Nephron (organoid): ENCODE data around the gene LRG1.
A peak's percentile ranks its signal among the peaks of the same experiment; 100 is the strongest.

ENCODE experiments used
- H3K27ac Mint-ChIP-seq, 3 experiments: 2 replicates each; pipeline ENCODE4 v1.8.0; 2020; ENCODE audit warnings: mixed read lengths in 3 of 3, mild to moderate bottlenecking in 2 of 3, moderate library complexity in 1 of 3
- H3K27me3 Mint-ChIP-seq: 2 replicates; pipeline ENCODE4 v1.8.0; 2021; ENCODE audit warnings: low read depth, mild to moderate bottlenecking, moderate library complexity, mixed read lengths
- H3K36me3 Mint-ChIP-seq: 2 replicates; pipeline ENCODE4 v1.8.0; 2020; ENCODE audit warnings: low read depth, mixed read lengths
- H3K4me1 Mint-ChIP-seq: 2 replicates; pipeline ENCODE4 v1.8.0; 2020; ENCODE audit warnings: mixed read lengths
- H3K4me3 Mint-ChIP-seq, 3 experiments: 2 replicates each; pipeline ENCODE4 v1.8.0; 2020; ENCODE audit warnings: mild to moderate bottlenecking in 3 of 3, mixed read lengths in 3 of 3, moderate library complexity in 2 of 3
- H3K9me3 Mint-ChIP-seq: 2 replicates; pipeline ENCODE4 v1.8.0; 2020; ENCODE audit warnings: mixed read lengths
- TF ChIP-seq, protein P1 (sequence below), 3 experiments: fragments of 200-600 bp; sonication (generic); IDR thresholded peaks; one replicate each; pipeline ENCODE4 v1.5.0; 2021; ENCODE audit warnings: antibody characterized with exemption in 3 of 3; ENCODE audit not compliant: unreplicated experiment in 3 of 3

Gene LRG1

GRCh38 chr19:4557971-4558941 is 18.4 kb upstream of the LRG1 start:
- Mint-ChIP-seq H3K4me3 (no peak overlapping the region), H3K36me3 (peaks cover 17% of the 10 kb centered on the region), H3K27me3 (peaks cover 8% of the 10 kb centered on the region), H3K4me1 (no peaks in the 10 kb centered on the region), H3K9me3 (no peaks in the 10 kb centered on the region), H3K27ac (no peak overlapping the region)
- TF ChIP-seq, protein P1, sequence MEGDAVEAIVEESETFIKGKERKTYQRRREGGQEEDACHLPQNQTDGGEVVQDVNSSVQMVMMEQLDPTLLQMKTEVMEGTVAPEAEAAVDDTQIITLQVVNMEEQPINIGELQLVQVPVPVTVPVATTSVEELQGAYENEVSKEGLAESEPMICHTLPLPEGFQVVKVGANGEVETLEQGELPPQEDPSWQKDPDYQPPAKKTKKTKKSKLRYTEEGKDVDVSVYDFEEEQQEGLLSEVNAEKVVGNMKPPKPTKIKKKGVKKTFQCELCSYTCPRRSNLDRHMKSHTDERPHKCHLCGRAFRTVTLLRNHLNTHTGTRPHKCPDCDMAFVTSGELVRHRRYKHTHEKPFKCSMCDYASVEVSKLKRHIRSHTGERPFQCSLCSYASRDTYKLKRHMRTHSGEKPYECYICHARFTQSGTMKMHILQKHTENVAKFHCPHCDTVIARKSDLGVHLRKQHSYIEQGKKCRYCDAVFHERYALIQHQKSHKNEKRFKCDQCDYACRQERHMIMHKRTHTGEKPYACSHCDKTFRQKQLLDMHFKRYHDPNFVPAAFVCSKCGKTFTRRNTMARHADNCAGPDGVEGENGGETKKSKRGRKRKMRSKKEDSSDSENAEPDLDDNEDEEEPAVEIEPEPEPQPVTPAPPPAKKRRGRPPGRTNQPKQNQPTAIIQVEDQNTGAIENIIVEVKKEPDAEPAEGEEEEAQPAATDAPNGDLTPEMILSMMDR (IDR thresholded peaks at IDR 0.05; ENCODE audit: unreplicated experiment in 3 of 3): peak; percentile 100

DNA sequence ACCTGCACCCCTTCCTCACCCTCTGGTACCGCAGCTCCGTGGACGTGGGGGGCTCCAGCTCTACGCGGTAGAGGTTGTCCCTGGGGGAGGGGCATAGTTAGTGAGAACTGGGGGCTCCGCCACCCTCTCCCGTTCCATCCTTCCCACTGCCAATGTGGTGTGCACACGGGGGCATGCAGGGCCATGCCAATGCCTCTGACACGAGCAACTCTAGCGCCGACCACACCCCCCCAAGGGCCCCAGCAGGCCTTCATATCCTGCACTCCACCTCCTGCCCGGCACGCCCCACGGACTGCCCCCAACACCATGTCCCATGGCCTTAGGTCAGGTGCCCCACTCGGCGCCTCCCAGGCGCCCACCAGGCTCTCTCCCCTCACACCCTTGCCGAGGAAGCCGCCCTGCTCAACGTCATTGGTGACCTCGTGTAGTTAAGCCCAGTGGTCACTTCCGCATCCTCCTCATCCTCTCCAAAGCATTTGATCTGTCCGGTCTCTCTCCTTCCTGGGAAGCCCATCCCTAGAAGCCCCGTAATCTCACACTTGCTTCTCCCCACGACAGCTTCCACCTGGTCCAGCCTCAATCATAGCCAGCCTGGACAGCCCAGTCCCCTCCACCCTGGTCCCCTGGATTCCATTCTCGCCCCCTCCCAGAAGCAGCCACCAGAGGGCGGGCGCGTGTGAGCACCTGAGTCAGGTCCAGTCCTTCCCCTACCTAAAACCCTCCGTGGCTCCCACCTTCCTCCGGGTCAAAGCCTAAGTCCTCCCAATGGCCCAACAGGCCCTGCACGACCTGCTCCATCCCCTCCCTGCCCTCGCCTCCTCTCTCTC is 17.5 kb upstream of the LRG1 start:
- peaks cover 23% of the 10 kb centered on the region for H3K36me3 Mint-ChIP-seq
- H3K27ac Mint-ChIP-seq: no peak overlapping the region
- no peaks in the 10 kb centered on the region for H3K4me1 Mint-ChIP-seq
- H3K27me3 Mint-ChIP-seq: peaks cover 8% of the 10 kb centered on the region
- H3K4me3 Mint-ChIP-seq: no peak overlapping the region
- TF ChIP-seq, protein P1 (IDR thresholded peaks at IDR 0.05; ENCODE audit: unreplicated experiment in 3 of 3): no peak
- H3K9me3 Mint-ChIP-seq: no peaks in the 10 kb centered on the region

DNA sequence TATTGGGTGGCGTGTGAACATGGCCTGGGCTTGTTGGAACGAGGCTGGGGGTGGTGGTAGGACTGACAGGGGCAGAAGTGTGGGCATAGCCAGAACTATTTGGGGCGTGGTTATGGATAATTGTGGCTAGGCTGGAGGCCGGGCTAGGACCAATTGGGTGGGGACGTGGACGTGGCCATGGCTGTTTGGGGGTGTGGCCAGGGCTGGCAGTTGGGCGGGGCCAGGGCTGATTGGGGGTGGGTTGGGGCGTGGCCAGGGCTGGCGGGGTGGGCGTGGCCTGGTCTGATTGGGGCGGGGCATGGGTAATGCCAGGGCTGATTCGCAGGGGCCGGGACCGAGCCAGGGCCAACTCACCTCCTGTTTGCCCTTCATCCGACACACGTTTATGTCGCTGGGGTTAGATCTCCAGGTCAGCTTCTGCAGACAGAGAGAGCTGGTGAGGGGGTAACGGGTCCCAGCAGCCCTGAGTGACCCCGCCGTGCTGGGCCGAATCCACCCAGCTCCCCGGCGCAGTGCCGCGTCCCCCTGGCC is 16.8 kb upstream of the LRG1 start:
- H3K4me3 Mint-ChIP-seq: no peak overlapping the region
- peaks cover 26% of the 10 kb centered on the region for H3K36me3 Mint-ChIP-seq
- H3K27ac Mint-ChIP-seq: no peak overlapping the region
- TF ChIP-seq, protein P1 (IDR thresholded peaks at IDR 0.05; ENCODE audit: unreplicated experiment in 3 of 3): no peak
- no peaks in the 10 kb centered on the region for H3K4me1 Mint-ChIP-seq
- no peaks in the 10 kb centered on the region for H3K9me3 Mint-ChIP-seq
- H3K27me3 Mint-ChIP-seq: peaks cover 8% of the 10 kb centered on the region

DNA sequence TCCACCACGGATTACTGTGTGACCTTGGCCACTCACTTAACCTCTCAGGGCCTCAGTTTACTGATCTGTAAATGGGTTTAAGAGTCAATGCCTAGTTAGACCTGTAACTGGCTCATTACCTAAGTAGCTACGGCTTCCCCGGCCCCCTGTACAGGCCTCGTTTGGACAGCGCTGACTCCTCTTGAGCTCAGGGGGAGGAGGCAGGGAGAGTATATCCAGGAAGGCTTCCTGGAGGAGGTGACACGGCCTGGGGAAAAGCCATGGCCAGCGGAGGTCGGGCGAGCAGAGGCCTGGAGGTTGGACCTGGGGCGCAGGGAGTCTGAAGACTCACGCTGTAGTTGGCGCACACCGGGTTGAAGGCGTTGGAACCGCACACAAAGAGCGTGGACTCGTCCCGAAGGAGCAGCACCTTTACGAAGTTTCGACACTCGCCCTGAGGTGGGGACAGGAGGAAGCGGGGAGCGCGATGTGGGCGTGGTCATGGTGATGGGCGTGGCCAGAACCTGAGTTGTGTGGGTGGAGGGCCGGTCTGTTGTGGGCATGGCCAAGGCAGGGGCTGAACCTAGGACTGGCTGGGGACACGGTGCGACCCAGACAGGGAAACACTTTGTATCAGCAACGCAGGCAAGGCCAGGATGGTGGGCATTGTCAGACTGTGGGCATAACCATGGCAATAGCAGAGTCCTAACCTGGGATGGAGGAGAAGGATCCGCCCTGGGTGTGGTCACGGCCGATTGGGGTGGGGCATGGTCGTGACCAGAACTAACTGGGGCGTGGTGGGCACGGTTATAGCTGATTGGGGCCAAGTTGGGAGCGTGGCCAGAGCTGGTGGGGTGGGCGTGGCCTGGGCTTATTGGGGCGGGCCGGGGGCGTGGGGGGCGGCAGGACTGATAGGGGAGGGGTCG is 16.1 kb upstream of the LRG1 start:
- H3K36me3 Mint-ChIP-seq: peaks cover 27% of the 10 kb centered on the region
- TF ChIP-seq, protein P1 (IDR thresholded peaks at IDR 0.05; ENCODE audit: unreplicated experiment in 3 of 3): no peak
- H3K27me3 Mint-ChIP-seq: peaks cover 8% of the 10 kb centered on the region
- no peaks in the 10 kb centered on the region for H3K4me1 Mint-ChIP-seq
- H3K4me3 Mint-ChIP-seq: no peak overlapping the region
- H3K9me3 Mint-ChIP-seq: no peaks in the 10 kb centered on the region
- H3K27ac Mint-ChIP-seq: no peak overlapping the region

DNA sequence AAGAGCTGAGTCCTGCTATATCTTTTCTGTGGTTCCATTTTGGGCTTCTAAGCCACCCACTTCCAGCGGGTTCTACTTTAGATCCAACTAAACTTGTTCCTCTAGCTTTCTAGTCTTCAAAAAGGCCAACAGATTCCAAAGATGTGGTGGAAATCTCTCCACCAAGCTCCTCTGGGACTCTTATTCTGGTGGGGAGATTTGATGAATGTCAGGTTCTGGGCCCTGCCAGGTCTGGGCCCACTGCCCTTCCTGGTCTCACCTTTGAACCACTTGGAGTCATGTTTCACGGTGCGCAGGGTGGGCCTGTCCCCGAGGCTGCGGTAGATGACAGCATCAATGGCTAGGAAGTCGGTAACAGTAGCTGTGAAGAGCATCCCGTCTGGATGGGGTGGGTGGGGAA is 14.9 kb upstream of the LRG1 start:
- Mint-ChIP-seq H3K4me1 (no peaks in the 10 kb centered on the region), H3K27ac (no peak overlapping the region), H3K9me3 (no peaks in the 10 kb centered on the region), H3K4me3 (no peak overlapping the region), H3K36me3 (peaks cover 31% of the 10 kb centered on the region), H3K27me3 (peaks cover 8% of the 10 kb centered on the region)
- TF ChIP-seq, protein P1 (IDR thresholded peaks at IDR 0.05; ENCODE audit: unreplicated experiment in 3 of 3): no peak
